ENCODE results near the gene PCYOX1L.

The PCYOX1L gene

DNA sequence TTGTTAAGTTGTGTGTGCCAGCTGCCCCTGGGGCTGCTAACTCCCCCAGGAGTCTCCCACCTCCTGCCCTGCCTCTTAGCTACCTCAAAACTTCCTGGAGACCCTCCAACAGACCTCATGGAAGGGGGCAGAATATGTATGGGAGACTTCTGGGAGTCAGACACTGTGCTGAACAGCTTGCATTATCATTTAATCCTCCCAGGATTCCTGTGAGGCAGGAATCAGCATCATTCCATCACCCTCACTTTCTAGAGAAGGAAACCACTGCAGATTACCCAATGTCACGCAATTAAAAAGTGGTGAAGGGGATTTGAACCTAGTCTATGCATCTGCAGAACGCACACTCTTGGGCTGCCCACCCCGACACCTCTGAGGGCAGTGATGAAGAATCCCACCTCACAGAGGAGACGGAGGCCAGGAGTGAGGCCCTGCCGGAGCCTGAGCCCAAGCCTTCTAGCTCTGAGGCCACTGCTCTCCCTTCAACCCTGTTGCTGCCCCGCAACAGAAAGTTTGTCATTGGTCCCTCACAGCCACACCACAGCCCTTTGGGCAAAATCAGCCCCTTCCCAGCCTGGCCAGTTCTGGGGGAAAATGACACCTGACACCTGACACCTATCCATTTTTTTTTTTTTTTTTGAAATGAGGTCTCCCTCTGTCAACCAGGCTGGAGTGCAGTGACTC, 51.6 kb downstream of the PCYOX1L start:
- DNase-seq, result no peak

DNA sequence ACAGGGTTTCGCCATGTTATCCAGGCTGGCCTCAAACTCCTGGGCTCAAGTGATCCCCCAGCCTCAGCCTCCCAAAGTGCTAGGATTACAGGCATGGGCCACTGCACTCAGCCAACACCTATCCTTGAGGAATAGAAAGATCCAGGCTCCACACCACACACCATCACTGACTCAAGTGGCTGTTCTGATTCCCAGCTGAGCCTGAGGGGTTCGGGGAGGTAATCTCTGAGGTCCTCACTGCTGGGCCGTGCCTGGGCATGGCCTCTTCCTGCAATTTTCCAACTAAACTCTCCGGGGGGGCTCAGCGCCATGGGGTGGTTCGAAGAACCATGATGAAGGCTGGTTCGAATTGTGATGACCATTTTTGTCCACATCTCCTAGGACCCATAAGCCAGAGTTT, 52.2 kb downstream of the PCYOX1L start:
- DNase-seq, result no peak

DNA sequence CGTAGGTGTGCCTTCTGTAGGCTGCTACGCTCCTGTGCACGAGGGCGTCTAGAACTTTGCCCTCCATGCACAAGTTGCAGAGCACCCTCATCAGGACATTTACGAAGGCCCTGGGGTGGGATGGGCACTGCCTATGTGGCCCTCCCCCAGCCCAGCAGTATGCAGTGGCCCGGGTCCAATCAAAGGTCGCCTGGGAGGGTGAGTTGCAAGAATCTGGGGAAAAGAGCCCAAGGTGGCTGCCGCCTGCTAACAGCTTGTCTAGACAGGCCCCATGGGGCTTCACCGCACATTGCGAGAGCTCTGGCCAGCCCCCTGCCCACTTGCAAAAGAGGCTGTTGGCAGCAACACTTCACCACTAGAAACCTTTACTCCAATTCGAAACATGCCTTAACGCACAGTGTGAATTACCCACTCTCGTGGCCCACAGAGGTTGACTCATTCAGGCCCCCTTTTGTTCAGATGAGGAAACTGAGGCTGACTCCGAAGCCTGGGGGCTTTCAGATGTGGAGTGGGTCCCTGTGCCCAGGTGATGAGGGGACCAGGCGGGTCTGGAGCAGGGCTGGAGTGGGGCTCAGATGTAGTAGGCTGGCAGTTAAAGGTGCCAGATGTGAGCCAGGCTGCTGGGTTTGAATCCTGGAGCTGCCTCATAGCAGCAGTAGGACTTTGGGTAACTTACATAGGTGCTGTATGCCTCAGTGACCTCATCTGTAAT, 53.0 kb downstream of the PCYOX1L start:
- no peak for DNase-seq

DNA sequence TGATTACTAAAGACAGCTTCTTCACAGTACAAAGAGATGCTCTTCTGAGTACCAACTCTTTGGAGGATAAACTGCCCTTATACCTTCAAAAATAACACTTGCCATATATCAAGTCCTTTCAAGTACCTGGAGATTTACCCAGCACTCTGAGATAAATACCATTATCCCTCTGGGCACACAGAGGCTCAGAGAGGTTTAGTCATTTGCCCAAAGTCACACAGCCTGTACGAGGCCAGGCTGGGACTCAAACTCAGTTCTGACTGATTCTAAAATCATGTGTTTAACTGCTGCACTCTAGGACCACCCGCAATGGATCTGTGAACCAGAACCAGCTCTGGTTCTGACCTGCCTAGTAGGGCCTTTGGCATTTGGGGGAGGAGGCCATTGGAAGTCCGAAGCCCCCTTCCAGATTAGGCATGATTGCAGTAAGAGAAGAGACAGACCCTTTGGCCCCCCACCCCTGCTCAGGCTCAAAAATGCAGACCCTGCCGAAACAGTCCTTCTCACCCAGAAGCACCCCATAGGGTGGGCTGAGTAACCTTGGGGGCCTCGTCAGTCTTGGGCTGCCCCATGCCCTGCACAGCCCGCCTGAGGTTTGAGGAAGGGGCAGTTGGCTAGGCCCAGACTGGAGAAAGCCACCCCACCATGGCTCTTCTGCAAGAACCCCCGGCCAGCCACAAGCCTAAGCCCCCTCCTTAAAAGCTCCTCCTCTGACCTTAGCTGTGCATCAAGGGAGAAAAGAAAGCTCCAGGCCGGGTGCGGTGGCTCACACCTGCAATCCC, 54.1 kb downstream of the PCYOX1L start:
- no peak for DNase-seq

DNA sequence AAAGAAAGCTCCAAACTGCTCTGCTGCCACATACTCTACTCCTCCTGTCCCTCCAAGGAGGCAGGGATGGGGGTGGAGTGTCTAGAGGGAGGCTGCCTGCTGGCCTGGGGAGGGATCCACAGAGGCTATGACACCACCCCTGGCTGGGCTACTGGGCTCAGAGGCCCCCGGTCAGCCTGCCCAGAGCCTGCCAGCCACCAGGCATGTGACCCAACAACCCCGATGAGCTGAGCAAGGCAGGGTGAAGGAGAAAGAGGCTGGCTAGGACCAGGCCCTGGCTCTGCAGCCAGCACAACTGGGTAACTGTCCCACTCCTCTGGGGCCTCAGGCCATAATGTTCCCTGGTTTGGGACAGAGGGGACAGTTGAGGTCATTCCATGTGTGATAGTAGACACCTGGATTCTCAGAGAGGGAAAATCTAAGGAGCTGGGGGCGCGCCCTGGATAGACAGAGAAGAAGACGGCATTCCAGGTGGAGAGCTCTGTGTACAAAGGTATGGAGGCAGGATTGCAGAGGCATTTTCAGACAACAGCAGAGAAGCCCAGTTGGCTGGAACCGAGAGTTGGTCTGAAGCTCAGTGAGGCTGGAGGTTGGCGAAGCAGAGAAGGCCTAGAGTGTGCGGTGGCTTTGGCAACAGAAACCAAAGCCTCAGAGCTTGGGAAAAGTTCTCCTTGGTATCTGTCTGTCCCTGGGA, 55.1 kb downstream of the PCYOX1L start:
- DNase-seq, result no peak

DNA sequence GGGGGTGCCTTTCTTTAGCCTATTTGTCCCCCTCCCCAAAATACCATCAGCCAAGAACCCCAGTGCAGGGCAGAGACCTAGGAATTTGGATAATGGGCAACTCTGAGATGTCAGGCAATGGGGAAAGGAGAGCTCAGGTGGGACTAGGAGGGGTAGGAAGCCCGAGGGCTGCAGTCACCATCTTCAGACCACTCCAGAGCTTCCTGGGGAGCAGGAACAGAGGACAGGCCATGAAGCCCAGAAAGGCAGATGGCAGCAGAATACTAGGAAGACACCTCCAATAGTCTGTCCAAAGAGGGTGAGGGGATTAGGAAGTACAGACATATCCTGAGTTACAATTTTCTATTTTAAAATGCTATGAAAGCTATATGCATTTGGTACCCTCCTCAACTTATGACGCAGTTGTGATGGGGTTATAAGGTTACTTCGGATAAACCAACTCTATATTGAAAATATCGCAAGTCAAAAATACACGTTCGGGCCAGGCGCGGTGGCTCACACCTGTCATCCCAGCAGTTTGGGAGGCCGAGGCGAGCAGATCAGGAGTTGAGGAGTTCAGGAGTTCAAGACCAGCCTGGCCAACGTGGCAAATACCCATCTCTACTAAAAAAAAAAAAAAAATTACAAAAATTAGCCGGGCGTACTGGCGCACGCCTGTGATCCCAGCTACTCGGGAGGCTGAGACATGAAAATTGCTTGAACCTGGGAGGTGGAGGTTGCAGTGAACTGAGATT, 55.8 kb downstream of the PCYOX1L start:
- no peak for DNase-seq

DNA sequence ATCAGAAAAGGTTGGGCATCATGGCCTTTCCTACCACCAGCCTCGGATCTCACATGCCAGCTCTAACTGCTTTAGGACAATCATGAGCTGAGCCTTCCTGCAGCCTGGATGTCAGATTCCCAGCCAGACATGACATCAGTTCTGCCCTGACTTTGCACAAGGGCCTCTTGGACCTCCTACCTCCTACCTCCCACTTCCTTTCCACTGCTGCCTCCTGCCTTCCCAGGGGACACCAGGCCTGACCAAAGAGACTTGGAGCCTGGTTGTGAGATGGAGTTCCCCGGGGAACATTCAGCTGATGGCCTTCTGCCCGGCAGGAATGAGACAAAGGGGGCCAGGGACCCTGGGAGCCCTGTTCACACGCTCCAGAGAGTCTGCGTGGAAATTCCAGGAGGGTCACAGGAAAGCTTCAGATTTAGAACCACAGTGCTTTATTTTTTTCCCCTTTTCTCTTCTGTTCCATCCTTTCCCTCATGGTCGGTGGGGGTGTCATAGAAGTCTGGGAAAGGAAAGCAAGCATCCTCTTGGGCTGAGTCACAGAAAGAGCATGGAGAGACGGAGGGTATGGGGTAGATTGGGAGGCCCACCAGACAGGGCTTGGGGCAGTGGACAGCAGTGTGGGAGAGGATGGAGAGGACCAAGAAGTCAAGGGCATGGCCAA, 56.7 kb downstream of the PCYOX1L start:
- DNase-seq, result no peak

DNA sequence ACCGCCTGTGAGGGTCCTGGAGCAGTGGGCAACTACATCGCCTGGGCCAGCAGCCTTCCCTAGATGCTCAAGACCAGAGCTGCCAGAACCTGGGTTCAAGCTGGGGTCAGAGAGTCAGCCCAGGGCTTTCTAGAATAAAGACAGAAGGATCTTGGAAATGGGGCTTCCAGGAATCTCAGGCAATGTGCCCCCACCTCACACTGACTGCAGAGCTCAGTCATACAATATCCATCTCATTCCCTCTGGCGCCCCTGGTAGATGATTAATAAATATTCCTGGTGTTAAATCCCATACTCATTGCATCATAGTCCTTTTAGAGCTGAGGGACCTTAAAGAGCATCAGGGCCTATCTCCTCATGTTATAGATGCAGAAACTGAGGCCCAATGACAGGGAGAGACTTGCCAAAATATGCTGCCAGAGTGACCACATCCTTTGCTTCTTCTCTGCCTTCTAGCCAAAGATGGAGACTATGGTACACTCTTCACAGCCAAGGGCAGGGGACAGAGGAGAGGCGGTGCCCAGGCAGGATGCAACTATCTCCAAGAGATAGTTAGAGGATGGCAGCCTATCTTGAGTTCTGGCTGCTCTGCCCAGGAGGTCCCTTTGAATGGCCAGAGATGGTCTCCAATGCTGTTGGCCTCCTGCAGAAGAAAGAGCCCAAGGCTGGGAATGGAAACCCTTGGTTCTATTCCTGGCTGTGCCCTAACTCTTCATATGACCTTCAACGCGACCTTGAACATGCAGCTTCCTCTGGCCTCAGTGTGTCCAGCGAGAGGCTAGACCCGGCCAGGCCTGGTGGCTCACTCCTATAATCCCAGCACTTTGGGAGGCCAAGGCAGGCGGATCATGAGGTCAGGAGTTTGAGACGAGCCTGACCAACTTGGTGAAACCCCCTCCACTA, 57.5 kb downstream of the PCYOX1L start:
- no peak for DNase-seq

DNA sequence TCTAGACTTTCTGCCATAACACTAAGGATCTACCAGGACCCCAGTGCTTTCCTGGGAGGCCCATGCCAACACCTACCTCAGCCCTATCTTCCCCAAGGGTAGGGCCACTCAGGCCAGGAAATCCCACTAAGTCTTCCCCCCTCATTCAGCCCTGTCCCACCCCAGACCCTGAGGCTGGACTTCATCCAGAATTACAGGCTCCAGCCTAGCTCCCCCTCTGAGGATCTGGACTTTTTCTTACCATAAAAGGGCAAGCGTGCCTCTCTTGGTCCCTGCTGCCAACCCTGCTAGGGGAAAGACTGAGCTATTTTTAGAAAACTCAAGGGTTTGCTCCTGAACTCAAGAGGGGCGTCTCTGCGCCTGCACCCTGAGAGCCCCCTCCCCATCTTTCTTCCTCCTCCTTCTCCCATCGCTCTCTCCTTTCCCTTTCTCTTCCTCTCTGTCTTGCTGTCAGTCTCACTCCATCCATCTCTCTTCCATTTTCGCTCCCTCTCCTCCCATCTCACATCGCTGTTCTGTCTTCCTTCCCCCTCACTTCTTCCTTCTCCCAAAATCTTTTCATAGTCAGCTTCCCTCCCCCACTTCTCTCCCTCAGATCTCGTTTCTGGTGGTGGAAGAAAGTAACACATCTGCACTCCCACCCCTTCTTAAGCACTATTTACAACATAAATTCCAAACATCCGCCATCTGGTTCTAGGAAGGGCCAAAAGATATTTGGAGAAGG, 59.3 kb downstream of the PCYOX1L start:
- DNase-seq, result no peak

DNA sequence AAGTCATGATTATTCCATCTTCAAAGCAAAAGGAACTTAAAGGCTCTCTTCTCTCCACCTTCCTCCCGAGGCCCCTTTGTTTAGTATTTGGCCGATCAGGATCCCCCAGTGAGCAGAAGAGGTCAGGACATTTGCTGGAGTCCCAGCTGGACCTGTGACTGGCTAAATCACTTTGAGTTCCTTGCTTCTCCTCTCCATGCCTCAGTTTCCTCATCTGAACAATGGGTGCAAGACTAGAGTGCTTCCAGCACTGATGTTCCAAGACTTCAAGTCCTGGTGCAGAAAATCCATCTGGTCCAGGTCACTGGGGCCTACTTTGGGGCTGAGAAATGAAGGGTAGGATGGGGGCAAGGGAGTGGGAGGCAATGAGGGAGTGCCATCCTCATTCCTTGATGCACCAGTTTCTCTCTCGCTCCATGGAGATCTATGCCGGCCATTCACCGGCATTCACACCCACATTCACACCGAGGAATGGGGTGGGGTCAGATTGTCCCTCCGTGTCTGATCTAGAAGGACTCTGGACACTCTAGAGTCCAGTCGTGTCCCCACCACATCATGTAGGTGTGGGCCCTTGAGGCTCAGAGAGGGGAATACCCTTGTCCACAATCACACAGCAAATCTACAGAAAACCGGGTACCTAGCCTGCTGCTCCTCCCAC, 60.0 kb downstream of the PCYOX1L start:
- DNase-seq, result no peak

DNA sequence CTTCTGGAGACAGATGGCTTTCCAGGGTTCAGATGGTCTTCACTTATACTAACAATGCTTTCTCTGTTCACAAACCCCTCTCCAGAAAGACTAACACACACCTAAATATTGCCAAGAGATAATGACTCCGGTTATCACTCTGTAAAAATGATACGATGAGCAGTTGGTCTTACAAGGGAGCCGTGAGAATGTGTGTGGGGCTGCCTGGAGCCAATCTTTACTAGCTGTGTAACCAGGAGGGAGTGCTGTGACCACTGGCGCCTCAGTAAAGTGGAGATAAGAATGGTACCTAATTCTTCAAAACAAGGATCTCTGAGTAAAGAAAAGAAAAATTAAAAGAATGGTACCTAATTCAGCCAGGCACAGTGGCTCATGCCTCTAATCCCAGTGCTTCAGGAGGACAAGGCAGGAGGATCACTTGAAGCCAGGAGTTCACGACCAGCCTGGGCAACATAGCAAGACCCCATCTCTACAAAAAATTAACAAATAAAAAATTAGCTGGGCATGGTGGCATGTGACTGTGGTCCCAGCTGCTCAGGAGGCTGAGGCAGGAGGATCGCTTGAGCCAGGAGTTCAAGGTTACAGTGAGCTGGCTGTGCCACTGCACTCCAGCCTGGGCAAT, 61.2 kb downstream of the PCYOX1L start:
- no peak for DNase-seq
